Activated T-cell treated with anti-CD3 and anti-CD28 coated beads for 1 hour (primary cell): ENCODE measurements around the gene HMGB4.

Experiments used
- DNase-seq: peaks from one replicate; pipeline ENCODE4 v3.0.0-alpha.2; 2020; ENCODE audit warnings: low read depth

HMGB4 gene

DNA sequence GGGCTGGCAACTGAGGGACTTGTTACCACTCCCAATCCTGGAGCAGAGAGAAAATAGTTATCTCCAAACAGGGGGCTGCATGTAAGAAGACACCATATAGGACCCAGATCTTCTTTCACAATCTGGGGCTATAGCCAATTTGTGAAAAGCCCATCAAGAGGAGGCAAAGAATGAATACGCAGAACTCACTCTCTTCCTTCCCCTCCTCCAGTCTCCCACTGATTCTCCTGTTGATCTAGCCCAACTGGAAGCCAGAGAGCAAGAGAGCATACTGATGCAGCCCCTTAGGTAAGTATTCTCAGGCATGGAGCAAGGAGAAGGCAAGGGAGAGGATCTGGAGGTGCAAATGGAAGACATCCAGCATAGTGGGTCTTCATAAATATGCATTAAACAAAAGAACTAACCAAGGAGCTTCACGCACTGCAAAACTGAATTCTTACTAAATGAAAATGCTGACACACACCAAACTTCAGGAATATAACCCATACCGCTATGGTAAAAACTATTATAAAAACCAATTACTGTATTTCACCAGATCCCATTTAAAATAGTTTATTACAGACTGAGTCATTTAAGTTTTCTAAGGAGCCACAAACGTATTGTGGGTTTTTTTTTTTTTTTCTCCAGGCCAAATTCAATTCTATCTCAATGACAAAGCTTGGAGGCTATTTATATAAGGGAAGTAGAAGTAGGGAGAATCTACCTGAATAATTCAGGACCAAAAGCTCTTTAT, 15.5 kb upstream of the HMGB4 start:
- DNase-seq = no peak

GRCh38 chr1:33849211-33849610, 14.7 kb upstream of the HMGB4 start:
- no peak for DNase-seq

DNA sequence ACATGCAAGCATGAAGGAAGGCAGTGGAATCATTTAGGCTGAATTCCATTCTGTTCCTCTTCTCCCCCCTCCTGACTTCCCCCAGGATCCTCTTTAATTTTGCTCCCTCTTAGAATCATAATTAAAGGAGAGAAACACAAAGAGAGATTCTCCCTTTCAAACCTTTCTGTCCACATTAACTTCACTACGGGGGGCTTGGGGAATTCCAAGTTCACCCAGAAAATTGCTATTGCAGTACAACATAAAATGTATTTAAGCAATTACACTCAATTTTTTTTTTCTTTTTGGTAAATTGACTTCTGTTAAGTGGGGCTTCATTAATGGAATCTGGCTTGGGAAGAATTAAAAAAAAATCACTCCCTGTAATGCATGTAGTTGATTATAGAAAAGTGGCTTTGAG, 13.4 kb upstream of the HMGB4 start:
- DNase-seq = no peak

DNA sequence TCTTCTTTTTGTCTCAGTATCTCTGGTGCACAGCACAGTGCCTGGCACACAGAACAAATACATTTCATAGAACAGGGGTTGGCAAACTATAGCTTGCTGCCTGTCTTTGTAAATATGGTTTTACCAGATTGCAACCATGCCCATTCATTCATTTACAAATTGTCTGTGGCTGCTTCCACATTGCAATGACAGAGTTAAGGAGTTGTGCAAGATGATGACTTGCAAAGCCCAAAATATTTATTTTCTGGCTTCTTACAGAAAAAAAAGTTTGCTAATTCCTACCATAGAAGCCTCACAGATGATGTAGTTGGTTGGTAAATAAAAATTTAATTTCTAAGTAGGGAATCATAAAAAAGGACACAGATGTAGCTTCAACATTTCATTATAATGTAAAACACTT, 11.2 kb upstream of the HMGB4 start:
- no peak for DNase-seq

DNA sequence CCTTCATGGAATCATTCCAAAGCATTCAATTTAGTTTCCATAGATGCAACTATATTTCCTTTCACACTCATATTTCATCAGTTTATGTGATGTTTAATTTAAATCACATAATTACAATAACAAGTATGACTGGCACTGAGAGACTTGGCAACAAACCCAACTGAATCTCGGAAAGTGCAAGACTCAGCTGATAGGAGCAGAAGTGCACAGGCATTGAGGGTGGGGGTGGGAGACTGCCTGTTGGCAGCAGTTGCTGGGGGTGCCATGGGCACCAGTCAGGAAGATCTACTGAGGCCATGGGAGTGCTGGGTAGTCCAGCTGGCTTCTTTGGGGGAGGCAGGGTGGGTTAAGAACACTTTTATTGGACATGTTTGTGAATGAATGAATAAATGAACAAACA, 10.4 kb upstream of the HMGB4 start:
- no peak for DNase-seq

GRCh38 chr1:33854091-33854490, 9.8 kb upstream of the HMGB4 start:
- DNase-seq = no peak

DNA sequence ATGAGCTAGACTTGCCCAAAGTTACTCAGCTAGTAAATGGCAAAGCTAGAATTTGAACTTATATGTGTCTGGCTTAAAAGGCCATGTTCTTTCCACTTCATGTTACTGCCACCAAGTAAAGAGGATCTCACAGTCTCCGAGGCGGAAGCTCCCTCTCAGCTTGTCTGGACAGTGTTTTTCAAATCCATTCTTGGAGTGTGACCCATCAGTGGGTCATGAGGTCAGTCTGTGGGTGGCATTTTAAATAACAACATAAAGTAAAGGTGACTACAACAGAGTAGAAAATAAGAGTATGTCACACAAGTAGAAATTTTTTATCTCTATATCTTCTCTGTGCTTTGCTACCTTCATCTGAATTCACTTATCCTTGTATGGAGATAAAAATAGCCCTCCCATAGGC, 3.2 kb upstream of the HMGB4 start:
- DNase-seq = no peak

DNA sequence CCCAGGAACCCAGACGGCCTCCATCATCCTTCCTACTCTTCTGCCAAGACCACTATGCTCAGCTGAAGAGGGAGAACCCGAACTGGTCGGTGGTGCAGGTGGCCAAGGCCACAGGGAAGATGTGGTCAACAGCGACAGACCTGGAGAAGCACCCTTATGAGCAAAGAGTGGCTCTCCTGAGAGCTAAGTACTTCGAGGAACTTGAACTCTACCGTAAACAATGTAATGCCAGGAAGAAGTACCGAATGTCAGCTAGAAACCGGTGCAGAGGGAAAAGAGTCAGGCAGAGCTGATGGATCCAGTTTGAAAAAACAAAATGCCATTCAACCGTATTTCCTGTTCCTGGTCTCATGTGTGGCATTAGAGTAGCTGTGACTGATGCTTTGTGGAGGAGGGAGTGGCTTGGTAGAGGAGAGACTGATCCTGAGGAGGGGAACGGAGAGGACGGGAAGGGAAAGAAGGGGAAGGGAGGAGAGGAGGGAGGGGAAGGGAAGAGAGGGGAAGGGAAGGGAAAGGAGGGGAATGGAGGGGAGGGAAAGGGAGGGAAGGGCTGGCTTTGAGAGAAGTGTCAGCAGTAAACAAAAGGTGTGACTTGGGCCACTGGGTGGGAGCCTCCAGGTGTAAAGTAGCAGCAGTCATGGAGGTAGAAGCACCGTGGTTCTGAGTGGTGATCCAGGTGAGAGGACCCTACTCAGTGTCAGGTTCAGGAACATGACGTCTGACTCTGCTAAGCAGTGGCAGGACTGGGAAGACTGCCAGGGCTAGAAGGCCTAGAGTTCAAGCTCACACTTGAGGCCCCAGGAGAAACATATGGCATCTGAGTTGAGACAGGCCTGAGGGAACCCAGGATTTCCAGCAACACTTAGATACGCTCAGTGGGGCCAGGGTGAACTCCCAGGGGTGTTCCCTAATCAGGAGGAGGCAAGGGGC, 846 bp downstream of the HMGB4 start:
- DNase-seq = no peak

DNA sequence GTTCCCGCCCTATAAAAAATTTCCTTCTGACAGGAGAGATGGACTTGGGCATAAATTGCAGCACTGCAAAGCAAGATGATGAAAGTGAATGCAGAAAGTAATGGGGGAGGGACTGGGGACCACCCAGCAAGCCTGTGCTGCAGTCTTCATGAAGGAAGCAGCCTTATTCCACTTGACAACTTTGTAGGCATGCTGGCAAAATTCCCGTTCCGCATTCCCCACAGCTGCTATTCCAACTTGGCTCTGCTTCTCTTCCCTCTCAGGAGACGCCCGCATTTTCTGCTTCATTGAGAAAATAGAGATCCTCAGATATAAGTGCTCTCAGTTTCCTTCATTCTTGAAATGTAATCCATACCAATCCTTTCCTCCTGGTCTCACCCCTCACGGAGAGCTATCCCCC, 2.4 kb downstream of the HMGB4 start:
- no peak for DNase-seq

DNA sequence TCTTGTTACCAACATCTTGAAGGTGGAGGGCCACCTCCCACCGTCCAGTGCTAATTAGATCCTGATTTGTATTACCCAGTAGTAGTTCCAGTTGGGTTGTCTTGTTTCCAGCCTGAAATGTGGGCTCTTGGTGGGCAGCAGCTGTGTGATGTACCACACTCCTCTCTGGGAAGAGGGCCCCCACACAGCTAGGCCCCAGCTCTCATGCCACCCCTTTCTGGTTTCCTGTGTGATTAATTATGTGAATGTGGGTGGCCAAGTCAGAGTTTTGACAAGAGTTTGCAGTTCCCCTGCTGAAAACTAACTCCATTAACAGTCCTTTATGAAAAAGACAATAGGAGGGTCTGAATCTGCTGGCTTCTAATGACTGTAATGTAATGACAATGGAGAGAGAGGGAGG, 3.8 kb downstream of the HMGB4 start:
- DNase-seq = no peak

DNA sequence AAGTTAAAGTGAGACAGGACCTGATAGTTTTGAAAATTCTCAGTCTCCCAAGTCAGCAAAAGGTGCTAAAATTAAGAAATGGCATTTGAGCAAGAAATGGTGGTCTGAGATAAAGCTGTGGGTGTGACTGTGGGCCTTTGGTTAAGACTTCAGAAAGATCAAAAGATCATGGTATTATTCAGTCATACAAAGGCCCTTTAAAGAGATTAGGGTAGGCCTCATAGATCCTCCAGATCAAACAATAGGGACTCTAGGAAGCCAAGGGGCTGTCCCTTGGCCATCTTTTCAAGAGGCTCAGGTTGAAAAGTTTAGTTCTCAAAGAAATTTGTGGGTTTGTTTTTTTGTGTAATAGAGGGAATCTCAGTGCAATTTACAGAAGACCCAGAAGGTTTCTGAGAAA, 8.4 kb downstream of the HMGB4 start:
- no peak for DNase-seq

DNA sequence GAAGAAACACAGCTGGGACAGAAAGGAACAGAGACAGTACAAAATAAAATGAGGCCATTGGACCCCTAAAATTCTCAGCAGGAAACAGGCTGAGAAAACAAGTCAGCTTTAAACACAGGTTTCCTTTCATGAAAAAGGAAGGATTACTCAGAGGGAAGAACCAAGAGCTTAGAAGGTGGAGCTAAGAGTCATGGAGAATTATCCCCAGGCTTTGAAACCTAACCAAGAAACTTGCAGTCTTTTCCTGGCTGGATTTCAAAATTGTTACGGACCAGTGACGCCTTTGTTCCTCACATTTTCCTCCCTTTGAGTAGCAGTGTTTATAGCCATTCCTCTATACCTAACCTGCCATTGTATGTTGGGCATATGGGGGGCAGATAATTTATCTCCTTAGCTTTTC, 8.8 kb downstream of the HMGB4 start:
- no peak for DNase-seq

DNA sequence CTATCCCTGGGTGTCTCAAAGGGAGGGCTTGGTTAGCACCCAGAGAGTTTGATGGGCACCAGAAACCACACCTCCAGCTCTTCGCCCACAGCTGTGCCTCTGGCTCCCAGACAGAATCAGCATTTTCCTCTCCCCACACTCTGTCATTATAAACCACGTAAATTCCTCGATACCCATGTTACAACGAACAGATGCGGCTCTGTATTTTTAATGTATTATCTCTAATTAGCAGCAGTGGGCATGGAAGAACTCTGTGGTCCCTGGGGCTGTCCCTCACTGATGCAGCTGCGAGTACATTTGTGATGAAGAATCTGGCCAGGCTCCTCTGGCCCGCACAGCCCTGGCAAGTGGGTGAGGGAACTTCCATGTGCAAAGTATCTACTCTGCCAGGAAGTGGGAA, 10.8 kb downstream of the HMGB4 start:
- DNase-seq = no peak

- no peak for DNase-seq
These were observed 12.0 kb downstream of the HMGB4 start for GRCh38 chr1:33875862-33876261.

- no peak for DNase-seq
These were observed 13.2 kb downstream of the HMGB4 start for GRCh38 chr1:33876970-33877650.

DNA sequence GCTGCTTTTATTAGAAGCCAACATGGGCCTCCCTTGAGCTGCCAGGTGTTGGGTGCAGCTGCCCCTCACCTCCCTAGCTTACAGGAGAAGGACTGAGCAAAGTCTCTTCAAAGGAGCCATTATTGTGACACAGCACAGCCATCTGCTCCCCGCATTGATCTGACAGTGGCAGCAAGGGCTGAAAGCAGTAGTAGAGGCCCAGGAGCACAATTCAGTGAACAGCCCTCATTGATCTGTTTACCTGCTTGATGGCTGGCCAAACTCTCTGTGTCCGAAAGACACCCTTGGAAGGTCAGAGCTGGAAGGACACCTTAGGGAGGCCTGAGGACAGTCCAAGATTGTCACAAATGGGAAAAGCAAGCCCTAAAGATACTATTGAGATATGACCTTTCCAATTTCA, 14.5 kb downstream of the HMGB4 start:
- no peak for DNase-seq

DNA sequence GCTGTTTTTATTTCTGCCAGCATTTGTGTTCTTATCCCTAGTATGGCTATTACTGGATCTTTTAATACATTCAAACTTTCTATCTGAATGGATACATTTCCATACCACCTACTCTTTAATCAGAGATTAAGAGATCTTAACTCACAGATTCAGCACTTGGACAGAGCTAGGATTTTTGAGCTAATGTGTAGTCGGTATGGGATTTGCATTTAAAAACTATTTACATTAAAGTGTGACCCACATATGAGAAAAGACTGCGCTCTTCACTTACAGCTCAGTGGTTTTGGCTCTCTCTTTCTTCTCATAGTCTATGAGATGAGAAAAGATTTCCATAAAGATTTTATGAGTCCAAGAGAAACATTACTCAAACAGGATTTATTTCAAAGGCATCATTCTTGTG, 16.4 kb downstream of the HMGB4 start:
- DNase-seq = no peak

- no peak for DNase-seq
These were observed 22.6 kb downstream of the HMGB4 start for GRCh38 chr1:33886496-33886895.

DNA sequence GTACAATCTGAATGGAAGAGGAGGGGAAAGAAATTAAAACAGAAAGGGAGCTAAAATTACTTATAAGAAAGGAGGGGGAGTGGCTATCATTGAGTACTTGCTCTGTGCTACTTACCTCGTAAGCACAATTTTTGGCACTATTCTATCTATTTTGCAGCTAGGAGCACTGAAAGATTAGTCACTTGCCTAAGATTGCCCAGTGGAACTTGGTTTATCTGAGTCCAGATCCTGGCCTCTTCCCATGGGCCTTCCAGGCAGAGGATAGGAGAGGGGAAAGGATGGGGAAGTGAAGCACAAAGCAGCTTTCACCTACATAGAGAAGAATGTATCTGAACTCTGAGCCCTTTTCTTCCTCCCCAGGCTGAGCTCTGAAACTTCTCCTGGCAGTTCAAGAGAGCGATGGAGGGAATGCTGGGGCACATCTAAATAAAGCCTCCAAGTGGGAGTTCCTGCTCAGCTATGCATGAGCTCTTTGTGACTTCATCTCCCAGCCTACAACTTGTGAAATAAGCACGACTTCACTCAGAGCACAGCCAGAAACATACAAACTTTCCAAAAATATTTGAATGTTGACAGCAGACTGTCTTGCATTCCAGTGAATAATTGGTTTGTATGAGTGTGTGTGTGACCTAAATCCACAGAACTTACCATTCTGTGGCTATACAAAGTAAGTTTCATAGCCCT, 29.4 kb downstream of the HMGB4 start:
- no peak for DNase-seq

GRCh38 chr1:33895396-33895795, 31.5 kb downstream of the HMGB4 start:
- no peak for DNase-seq

- DNase-seq = no peak
These were observed 32.1 kb downstream of the HMGB4 start for GRCh38 chr1:33895976-33896375.

DNA sequence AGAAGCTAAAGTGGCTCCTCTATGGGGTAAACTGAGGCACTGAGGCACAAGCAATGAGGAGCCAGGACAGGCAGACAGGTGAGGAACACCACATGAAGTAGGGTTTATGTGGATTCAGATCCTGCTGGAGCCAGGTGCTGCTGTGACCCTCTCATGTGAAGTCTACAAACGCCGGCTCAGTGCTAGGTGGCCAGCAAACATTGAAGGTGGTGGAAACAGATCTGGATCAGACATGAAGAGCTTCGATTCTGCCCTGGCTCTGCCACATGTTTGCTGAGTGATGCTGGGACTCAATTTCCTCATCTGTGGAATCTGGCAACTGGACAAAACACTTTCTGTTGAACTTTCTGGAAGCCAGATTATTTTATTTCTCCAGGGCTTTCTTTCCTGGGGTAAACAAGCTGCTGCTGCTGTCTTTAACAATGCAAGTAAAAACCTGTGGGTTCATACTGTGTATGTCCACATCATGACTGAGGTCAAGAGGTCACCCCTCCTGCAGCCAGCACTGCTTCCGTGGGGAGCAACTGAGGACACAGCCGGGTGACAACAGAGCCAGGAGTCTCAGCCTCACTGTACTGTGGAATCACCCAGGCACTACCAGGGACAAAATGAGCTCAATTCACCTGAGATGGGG, 33.3 kb downstream of the HMGB4 start:
- DNase-seq = no peak
